PFSK-1 (cell line): ENCODE data around the gene NPIPA1.
A peak's percentile ranks its signal among the peaks of the same experiment; 100 is the strongest.

ENCODE experiments used
- FOXP2 ChIP-seq: optimal IDR thresholded peaks from 2 replicates; pipeline ENCODE3; 2011; ENCODE audit warnings: borderline replicate concordance, control low read depth, inconsistent platforms; ENCODE audit not compliant: insufficient read depth; ENCODE audit errors: extremely low read length, extremely low read depth
- POLR2AphosphoS5 ChIP-seq: IDR thresholded peaks from 2 replicates; pipeline ENCODE4 v1.6.1; 2012; ENCODE audit warnings: low read depth, mild to moderate bottlenecking, control low read depth, low read length, moderate library complexity
- SIN3A ChIP-seq: IDR thresholded peaks from 2 replicates; pipeline ENCODE4 v1.6.1; 2012; ENCODE audit warnings: mild to moderate bottlenecking, low read length, moderate library complexity, borderline replicate concordance; ENCODE audit not compliant: insufficient read depth
- TAF1 ChIP-seq: IDR thresholded peaks from 2 replicates; pipeline ENCODE4 v1.6.1; 2012; ENCODE audit warnings: low read length, control low read depth, borderline replicate concordance; ENCODE audit not compliant: insufficient read depth
- TF ChIP-seq, protein P1 (sequence below), 2 experiments: IDR thresholded peaks; 2 replicates each; pipeline versions ENCODE4 v1.6.1 to v1.8.0; 2011 to 2012; ENCODE audit warnings: low read depth in 2 of 2, low read length in 2 of 2, control low read depth in 1 of 2, inconsistent platforms in 1 of 2, mild to moderate bottlenecking in 1 of 2, moderate library complexity in 1 of 2; ENCODE audit not compliant: insufficient read depth in 1 of 2

Gene NPIPA1

DNA sequence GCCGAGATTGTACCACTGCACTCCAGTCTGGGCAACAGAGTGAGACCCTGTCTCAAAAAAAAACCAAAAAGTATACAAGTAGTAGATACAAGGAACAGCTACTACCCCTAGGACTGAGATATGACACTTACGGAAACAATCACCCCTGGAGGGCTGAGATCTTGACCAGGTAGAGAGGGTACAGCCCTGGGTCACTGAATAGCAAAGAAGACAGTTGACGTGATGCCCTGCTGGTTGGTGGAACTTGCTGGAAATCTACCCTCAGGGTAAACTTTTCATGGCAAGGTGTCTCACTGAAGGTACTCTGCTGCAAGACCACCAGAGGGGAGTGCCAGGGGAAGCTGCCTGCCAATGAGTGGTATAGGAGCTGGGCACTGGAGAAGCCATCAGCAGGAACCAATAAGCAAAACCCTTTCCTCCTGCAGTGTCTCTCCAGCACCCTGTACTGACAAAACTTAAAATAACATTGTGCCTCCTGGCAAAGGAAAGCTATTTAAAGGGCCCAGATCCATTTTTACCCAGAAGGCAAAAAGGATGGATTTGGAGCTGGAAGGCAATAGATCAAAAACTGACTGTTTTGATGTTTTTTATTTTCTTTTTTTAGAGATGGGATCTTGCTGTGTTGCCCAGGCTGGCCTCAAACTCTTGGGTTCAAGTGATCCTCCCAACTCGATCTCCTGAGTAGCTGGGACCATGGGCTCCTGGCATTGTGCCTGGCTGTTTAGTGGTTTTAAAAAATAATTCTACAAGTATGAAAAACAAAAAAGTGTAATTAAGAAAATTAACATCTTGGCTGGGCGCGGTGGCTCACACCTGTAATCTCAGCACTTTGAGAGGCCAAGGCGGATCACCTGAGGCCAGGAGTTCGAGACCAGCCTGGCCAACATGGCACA is 26.3 kb downstream of the NPIPA1 start:
- TF ChIP-seq FOXP2: no peak
- TF ChIP-seq TAF1: no peak
- TF ChIP-seq POLR2AphosphoS5: no peak
- TF ChIP-seq, protein P1, sequence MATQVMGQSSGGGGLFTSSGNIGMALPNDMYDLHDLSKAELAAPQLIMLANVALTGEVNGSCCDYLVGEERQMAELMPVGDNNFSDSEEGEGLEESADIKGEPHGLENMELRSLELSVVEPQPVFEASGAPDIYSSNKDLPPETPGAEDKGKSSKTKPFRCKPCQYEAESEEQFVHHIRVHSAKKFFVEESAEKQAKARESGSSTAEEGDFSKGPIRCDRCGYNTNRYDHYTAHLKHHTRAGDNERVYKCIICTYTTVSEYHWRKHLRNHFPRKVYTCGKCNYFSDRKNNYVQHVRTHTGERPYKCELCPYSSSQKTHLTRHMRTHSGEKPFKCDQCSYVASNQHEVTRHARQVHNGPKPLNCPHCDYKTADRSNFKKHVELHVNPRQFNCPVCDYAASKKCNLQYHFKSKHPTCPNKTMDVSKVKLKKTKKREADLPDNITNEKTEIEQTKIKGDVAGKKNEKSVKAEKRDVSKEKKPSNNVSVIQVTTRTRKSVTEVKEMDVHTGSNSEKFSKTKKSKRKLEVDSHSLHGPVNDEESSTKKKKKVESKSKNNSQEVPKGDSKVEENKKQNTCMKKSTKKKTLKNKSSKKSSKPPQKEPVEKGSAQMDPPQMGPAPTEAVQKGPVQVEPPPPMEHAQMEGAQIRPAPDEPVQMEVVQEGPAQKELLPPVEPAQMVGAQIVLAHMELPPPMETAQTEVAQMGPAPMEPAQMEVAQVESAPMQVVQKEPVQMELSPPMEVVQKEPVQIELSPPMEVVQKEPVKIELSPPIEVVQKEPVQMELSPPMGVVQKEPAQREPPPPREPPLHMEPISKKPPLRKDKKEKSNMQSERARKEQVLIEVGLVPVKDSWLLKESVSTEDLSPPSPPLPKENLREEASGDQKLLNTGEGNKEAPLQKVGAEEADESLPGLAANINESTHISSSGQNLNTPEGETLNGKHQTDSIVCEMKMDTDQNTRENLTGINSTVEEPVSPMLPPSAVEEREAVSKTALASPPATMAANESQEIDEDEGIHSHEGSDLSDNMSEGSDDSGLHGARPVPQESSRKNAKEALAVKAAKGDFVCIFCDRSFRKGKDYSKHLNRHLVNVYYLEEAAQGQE (IDR thresholded peaks at IDR 0.05; ENCODE audit: insufficient read depth in 1 of 2, low read depth in 2 of 2, low read length in 2 of 2): no peak

DNA sequence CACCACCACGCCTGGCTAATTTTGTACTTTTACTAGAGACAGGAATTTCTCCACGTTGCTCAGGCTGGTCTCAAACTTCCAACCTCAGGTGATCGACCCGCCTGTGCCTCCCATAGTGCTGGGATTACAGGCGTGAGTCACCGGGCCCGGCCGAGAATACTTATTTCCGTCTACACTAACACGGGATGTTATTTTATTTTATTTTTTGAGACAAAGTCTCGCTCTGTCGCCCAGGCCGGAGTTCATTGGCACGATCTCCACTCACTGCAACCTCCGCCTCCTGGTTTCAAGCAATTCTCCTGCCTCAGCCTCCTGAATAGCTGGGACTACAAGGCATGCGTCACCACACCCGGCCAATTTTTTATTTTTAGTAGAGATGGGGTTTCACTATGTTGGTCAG is 28.1 kb downstream of the NPIPA1 start:
- no peak for TF ChIP-seq FOXP2
- TF ChIP-seq SIN3A: no peak
- TF ChIP-seq, protein P1 (IDR thresholded peaks at IDR 0.05; ENCODE audit: insufficient read depth in 1 of 2, low read depth in 2 of 2, low read length in 2 of 2): no peak
- no peak for TF ChIP-seq TAF1
- no peak for TF ChIP-seq POLR2AphosphoS5

DNA sequence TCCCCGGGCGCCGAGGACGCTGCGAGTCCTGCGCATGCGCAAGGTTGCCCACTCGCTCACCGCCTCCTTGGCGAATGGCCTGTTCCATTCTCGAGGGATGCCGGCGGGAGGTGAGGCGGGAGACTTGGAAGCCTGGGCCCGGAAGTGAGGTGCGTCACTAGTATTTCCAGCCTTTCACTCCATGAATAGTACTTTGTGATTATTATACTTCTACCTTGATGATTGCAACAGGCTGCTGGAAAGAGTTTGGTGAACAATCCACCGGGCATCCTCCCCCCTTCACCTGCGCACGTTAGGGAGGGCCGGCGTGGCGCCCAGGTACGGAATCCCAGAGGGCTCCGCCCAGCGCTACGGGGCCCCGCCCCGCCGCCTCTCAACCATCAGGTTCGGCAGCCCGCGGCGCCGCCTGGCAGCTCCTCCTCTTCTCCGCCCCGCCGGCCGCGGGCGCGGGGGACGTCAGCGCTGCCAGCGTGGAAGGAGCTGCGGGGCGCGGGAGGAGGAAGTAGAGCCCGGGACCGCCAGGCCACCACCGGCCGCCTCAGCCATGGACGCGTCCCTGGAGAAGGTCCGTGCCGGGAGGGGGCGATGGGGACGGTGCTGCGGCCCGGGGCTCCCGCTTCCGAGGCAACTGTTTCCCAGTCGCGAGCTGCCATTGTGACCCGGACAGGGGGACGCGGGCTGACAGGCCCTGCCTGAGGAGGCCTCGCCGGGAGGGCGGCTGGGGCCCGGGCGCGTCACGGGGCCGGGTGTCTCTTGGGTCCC is 37.6 kb downstream of the NPIPA1 start, which contains the start of gene PDXDC1:
TSS of gene PDXDC1 (plus strand) at position 371 of the 762 bp plus-strand sequence. CDS start at position 545, 174 bp downstream.
- TF ChIP-seq POLR2AphosphoS5 (peak; percentile 83), TAF1 (0 out of 2 replicates have a peak, but pooled peaks have one; percentile 60)
- TF ChIP-seq, protein P1 (IDR thresholded peaks at IDR 0.05; ENCODE audit: insufficient read depth in 1 of 2, low read depth in 2 of 2, low read length in 2 of 2): peak in 1 of 2 experiments; percentile 55; a peak in 1 of 4 replicates
